Neural crest cell (in vitro differentiated cells): ENCODE data around the gene HSPA4L. TPM values are rescaled to one million over a fixed set of nuclear protein-coding genes. Genes with fewer than 3 reads are reported as not detected.

ENCODE experiments used
- DNase-seq: peaks from one replicate; pipeline ENCODE4 v3.0.0; 2021; ENCODE audit warnings: low read depth, mixed read lengths, low spot score
- H3K27ac Mint-ChIP-seq: one replicate; pipeline ENCODE4 v1.8.0; 2021; ENCODE audit warnings: mild to moderate bottlenecking, mixed read lengths; ENCODE audit not compliant: unreplicated experiment
- H3K27me3 Mint-ChIP-seq: 2 replicates; pipeline ENCODE4 v1.8.0; 2021; ENCODE audit warnings: low read depth, mild to moderate bottlenecking, mixed read lengths
- H3K36me3 Mint-ChIP-seq: 2 replicates; pipeline ENCODE4 v1.8.0; 2021; ENCODE audit warnings: low read depth, mild to moderate bottlenecking, mixed read lengths
- H3K4me1 Mint-ChIP-seq: 2 replicates; pipeline ENCODE4 v1.8.0; 2021; ENCODE audit warnings: mixed read lengths
- H3K4me3 Mint-ChIP-seq: one replicate; pipeline ENCODE4 v1.8.0; 2021; ENCODE audit warnings: mild to moderate bottlenecking, mixed read lengths
- H3K9me3 Mint-ChIP-seq: 2 replicates; pipeline ENCODE4 v1.8.0; 2021; ENCODE audit warnings: mixed read lengths
- CTCF ChIP-seq: fragments of 200-600 bp; sonication (generic); conservative IDR thresholded peaks from 2 replicates; pipeline ENCODE4 v1.5.0; 2021; ENCODE audit warnings: antibody characterized with exemption, mild to moderate bottlenecking
- total RNA-seq: library from RNA; stranded (reverse); gene quantifications from 2 replicates; pipeline ENCODE4 v1.2.1, GENCODE V29; 2021

Gene HSPA4L
- total RNA-seq, 1 donor from 2014 or later = 7.7 TPM

- H3K4me1 Mint-ChIP-seq = no peaks in the 10 kb centered on the region
- no peak for DNase-seq
- no peak overlapping the region for H3K4me3 Mint-ChIP-seq
Observed at GRCh38 chr4:127809173-127809800, 27.2 kb downstream of the HSPA4L start.

GRCh38 chr4:127810551-127810950 is 28.4 kb downstream of the HSPA4L start:
- TF ChIP-seq CTCF = no peak
- Mint-ChIP-seq H3K9me3 (no peaks in the 10 kb centered on the region), H3K27ac (no peak overlapping the region), H3K36me3 (no peaks in the 10 kb centered on the region), H3K4me3 (no peak overlapping the region), H3K27me3 (no peaks in the 10 kb centered on the region), H3K4me1 (no peaks in the 10 kb centered on the region)
- no peak for DNase-seq

More at GRCh38 chr4:127809173-127809800, 27.2 kb downstream of the HSPA4L start:
- no peaks in the 10 kb centered on the region for H3K9me3 Mint-ChIP-seq
- no peak overlapping the region for H3K27ac Mint-ChIP-seq
- H3K27me3 Mint-ChIP-seq = no peaks in the 10 kb centered on the region
- no peaks in the 10 kb centered on the region for H3K36me3 Mint-ChIP-seq
- TF ChIP-seq CTCF = no peak

- no peak overlapping the region for H3K27ac Mint-ChIP-seq
- H3K4me3 Mint-ChIP-seq = no peak overlapping the region
- peaks cover 3% of the 10 kb centered on the region for H3K9me3 Mint-ChIP-seq
- H3K27me3 Mint-ChIP-seq = no peaks in the 10 kb centered on the region
- no peak for TF ChIP-seq CTCF
- H3K36me3 Mint-ChIP-seq = peaks cover 7% of the 10 kb centered on the region
- no peak for DNase-seq
- no peaks in the 10 kb centered on the region for H3K4me1 Mint-ChIP-seq
Observed at GRCh38 chr4:127822430-127822829, 40.3 kb downstream of the HSPA4L start.

GRCh38 chr4:127828121-127828520 is 46.0 kb downstream of the HSPA4L start:
- H3K4me1 Mint-ChIP-seq = no peaks in the 10 kb centered on the region
- TF ChIP-seq CTCF = no peak
- peaks cover 7% of the 10 kb centered on the region for H3K36me3 Mint-ChIP-seq
- no peak for DNase-seq
- no peak overlapping the region for H3K27ac Mint-ChIP-seq
- peaks cover 3% of the 10 kb centered on the region for H3K9me3 Mint-ChIP-seq
- no peaks in the 10 kb centered on the region for H3K27me3 Mint-ChIP-seq
- H3K4me3 Mint-ChIP-seq = no peak overlapping the region

DNA sequence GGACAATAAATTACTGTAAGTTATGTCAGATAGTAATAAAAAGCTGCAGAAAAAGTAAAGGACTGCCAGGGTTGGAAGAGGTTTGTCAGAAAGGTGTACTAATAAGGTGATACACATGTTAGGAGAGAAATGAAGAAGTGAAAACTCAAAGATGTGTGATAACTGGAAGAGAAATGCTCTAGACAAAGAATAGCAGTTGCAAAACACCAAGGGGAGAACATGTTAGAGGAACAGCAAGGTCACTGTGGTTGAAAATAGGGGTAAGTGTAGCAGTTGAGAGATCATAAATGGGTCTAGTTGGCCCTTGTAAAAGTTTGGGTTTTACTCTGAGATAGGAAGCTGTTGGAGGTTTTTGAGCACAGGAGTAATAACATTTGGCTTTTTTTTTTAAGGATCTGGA is 46.9 kb downstream of the HSPA4L start:
- H3K36me3 Mint-ChIP-seq = peaks cover 5% of the 10 kb centered on the region
- H3K4me1 Mint-ChIP-seq = no peaks in the 10 kb centered on the region
- no peak overlapping the region for H3K27ac Mint-ChIP-seq
- TF ChIP-seq CTCF = no peak
- no peaks in the 10 kb centered on the region for H3K9me3 Mint-ChIP-seq
- H3K27me3 Mint-ChIP-seq = no peaks in the 10 kb centered on the region
- H3K4me3 Mint-ChIP-seq = no peak overlapping the region
- DNase-seq = no peak
